NCI-H2196 treated with DMSO at 0.1 percent for 48 hours (cell line): ENCODE results near the gene HAO2.
"Not testable (repeated sequence)": the region's sequence is repeated elsewhere in the genome, so short reads cannot be mapped to it uniquely, and the experiment has no call there.

ENCODE experiments used
- DNase-seq: peaks from one replicate; lab custom pipeline; 2025; ENCODE audit not compliant: unreplicated experiment; lab: John Stamatoyannopoulos, UW

Gene HAO2

GRCh38 chr1:119341372-119341947, 27.1 kb upstream of the HAO2 start:
- DNase-seq: no peak

- DNase-seq: no peak
Measured at GRCh38 chr1:119345398-119345797, 23.2 kb upstream of the HAO2 start.

- DNase-seq: no peak
Measured at GRCh38 chr1:119347858-119348257, 20.7 kb upstream of the HAO2 start.

GRCh38 chr1:119348941-119349340, 19.6 kb upstream of the HAO2 start:
- DNase-seq: no peak

- not testable (repeated sequence) for DNase-seq
Measured at GRCh38 chr1:119350866-119351265, 17.7 kb upstream of the HAO2 start.

GRCh38 chr1:119351997-119352396, 16.6 kb upstream of the HAO2 start:
- no peak for DNase-seq

- no peak for DNase-seq
Measured at GRCh38 chr1:119353836-119354235, 14.7 kb upstream of the HAO2 start.

GRCh38 chr1:119358636-119359035, 9.9 kb upstream of the HAO2 start:
- no peak for DNase-seq

GRCh38 chr1:119359730-119360129, 8.9 kb upstream of the HAO2 start:
- no peak for DNase-seq

- no peak for DNase-seq
Measured at GRCh38 chr1:119361205-119361604, 7.4 kb upstream of the HAO2 start.

- no peak for DNase-seq
Measured at GRCh38 chr1:119361620-119362344, 6.8 kb upstream of the HAO2 start.

GRCh38 chr1:119363162-119363561, 5.4 kb upstream of the HAO2 start:
- DNase-seq: no peak

- DNase-seq: no peak
Measured at GRCh38 chr1:119364640-119365039, 3.9 kb upstream of the HAO2 start.

- DNase-seq: no peak
Measured at GRCh38 chr1:119366424-119366823, 2.2 kb upstream of the HAO2 start.

GRCh38 chr1:119367432-119368124, 1.0 kb upstream of the HAO2 start:
- no peak for DNase-seq

GRCh38 chr1:119370748-119371147, 2.2 kb downstream of the HAO2 start:
- DNase-seq: no peak

- DNase-seq: no peak
Measured at GRCh38 chr1:119371815-119372214, 3.2 kb downstream of the HAO2 start.

GRCh38 chr1:119372503-119373086, 4.0 kb downstream of the HAO2 start:
- no peak for DNase-seq

GRCh38 chr1:119373465-119373864, 4.9 kb downstream of the HAO2 start:
- no peak for DNase-seq

GRCh38 chr1:119374208-119374874, 5.8 kb downstream of the HAO2 start:
- no peak for DNase-seq

- DNase-seq: no peak
Measured at GRCh38 chr1:119375366-119375765, 6.8 kb downstream of the HAO2 start.
